D341Med (cell line): Measurements from ENCODE around the gene FDXACB1.

ENCODE experiments used
- DNase-seq: peaks from one replicate; pipeline ENCODE4 v3.0.0; 2012; ENCODE audit warnings: low spot score

Gene FDXACB1

DNA sequence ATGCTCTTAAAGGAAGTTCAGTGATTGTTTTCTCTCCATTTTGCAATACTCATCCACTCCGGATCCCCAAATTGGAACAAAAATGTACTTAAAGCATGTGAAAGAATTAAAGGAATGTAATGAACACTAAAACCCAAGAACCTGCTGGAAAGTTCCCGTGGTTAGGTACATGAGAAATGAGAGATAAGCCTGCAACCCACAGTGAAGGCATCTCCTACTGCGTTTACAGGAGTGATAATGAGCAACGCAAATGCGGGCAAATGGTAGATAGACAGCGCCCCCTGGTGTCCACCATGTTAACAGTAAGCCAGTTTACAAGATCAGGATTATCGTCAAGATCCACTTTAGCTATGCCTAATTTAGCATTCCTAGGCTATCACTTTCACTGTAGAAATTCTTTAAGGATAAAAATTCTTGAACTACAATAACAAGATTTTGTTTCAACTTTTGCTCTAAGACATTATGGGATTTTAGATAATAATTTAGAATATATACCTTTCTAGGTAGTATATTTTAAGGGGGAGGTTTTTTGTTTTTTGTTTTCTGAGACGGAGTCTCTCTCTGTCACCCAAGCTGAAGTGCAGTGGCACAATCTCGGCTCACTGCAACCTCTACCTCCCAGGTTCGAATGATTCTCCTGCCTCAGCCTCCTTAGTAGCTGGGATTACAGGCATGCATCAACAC lies 37.5 kb downstream of the FDXACB1 start:
- peak; percentile 75 for DNase-seq

GRCh38 chr11:111840143-111840542 lies 38.8 kb downstream of the FDXACB1 start:
- DNase-seq = no peak

DNA sequence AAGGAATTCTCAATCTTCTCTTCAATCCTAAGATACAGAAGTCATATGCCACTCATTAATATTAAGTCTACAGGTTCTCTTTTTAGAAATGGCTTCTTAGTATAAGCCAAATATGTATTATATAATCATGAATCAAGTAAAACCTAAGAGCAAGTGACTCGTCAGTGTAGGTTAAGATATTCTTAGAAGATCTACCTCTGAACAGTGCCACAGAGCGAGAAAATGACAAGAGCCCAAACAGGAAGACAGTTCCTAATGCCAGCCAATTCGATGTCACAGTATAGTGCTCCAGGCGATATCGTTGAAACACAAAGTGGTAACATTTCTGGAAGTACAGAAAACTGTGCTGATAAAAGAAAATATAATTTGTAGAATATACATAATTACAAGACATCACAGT lies 40.9 kb downstream of the FDXACB1 start:
- DNase-seq = no peak

DNA sequence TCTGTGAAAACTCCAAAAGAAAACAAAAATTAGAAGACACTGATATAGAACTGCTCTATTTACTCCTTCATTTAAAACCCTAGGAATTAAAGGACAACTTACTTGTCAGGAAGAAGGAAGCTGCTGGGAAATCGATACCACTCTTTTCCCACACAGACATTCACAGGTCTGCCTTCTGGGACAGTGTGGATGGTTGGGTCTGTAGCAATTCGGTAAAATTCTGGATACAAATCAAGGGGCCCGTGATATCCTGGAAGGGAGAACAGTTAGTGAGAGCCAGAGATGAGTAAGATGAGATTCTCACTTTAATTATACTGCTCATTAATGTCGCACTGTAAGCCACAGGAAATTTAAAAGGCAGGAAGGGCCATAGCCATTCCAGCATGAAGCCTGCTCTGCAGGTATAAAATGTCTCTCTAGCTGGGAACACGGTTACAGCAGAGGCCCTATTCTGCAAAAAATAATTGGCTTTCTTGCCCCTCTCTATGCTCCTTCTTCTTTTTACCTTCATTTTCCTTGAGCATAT lies 41.5 kb downstream of the FDXACB1 start:
- DNase-seq = no peak

DNA sequence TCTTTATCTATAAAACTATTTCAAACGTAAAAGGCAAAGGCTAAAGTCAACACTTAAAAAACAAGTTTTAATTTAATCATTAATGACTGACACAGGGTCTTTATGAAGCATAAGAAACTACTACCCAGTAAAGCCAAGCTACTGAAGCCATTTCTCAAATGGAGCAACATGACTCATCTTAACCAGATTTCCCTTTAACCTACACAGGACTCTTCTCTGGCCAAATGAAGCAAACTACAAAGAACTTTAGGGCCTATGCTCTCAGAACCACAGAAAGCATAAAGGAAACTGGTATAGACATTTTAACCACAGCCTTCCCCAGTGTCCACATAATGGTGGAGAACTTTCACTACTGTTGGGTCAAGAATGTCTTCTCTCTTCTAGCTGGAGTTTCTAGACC lies 42.2 kb downstream of the FDXACB1 start:
- no peak for DNase-seq

- DNase-seq = no peak
These were observed 42.8 kb downstream of the FDXACB1 start for GRCh38 chr11:111836162-111836561.

DNA sequence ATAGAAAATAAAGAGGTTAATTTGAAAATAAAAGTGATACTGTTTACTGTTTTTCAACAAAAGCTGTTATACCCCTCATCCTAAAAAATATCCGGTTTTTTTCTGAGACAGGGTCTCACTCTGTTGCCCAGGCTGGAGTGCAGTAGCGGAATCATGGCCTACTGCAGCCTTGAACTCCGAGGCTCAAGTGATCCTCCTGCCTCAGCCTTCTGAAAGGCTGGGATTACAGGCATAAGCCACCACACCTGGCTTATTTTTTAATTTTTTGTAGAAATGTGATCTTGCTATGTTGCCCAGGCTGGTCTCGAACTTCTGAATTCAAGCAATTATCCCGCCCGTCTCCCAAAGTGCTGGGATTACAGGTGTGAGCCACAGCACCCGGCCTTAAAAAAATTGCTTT lies 43.3 kb downstream of the FDXACB1 start:
- no peak for DNase-seq

GRCh38 chr11:111834432-111835163 lies 44.4 kb downstream of the FDXACB1 start:
- no peak for DNase-seq

- DNase-seq = no peak
These were observed 45.4 kb downstream of the FDXACB1 start for GRCh38 chr11:111833524-111833923.

GRCh38 chr11:111829185-111829968 lies 49.6 kb downstream of the FDXACB1 start:
- no peak for DNase-seq

- DNase-seq = no peak
These were observed 52.5 kb downstream of the FDXACB1 start for GRCh38 chr11:111826322-111826950.
